ENCODE measurements around the gene ZNF90. TPM values are rescaled to one million over a fixed set of nuclear protein-coding genes. Genes with fewer than 3 reads are reported as not detected.

The ZNF90 gene
- 7.6 TPM for total RNA-seq
- long read RNA-seq = 0 reads

- peak; percentile 94 for ATAC-seq
- H3K27ac ChIP-seq = peak within 1 kb of the TSS; percentile 27
Observed at GRCh38 chr19:20077791-20078463, at the start of gene ZNF90. Gene ZNF90 (plus strand): TSS chr19:20078000. CDS start chr19:20078133, 133 bp downstream.

DNA sequence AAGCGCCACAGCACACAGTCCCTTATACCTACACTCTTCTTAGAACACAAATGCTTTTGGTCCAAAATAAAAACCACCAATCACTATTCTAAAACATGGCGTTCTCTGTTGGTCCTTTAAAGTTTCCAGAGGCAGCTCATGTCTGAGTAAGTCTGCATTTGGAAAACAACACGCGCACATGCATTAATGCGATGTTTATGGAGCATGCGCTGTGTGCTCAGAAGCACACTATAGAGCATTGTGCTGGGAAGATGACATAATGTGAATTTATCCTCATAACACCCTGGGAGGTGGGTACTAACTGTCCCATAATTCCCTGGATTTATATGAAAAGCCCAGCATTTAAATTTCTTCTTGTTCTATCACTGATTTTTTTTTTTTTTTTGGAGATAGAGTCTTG is 49.2 kb upstream of the ZNF90 start:
- H3K27ac ChIP-seq = no peak overlapping the region
- TF ChIP-seq, protein P1, sequence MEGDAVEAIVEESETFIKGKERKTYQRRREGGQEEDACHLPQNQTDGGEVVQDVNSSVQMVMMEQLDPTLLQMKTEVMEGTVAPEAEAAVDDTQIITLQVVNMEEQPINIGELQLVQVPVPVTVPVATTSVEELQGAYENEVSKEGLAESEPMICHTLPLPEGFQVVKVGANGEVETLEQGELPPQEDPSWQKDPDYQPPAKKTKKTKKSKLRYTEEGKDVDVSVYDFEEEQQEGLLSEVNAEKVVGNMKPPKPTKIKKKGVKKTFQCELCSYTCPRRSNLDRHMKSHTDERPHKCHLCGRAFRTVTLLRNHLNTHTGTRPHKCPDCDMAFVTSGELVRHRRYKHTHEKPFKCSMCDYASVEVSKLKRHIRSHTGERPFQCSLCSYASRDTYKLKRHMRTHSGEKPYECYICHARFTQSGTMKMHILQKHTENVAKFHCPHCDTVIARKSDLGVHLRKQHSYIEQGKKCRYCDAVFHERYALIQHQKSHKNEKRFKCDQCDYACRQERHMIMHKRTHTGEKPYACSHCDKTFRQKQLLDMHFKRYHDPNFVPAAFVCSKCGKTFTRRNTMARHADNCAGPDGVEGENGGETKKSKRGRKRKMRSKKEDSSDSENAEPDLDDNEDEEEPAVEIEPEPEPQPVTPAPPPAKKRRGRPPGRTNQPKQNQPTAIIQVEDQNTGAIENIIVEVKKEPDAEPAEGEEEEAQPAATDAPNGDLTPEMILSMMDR (IDR thresholded peaks at IDR 0.05) = no peak
- DNase-seq (no peak), ATAC-seq (no peak)
- H3K4me1 ChIP-seq = no peaks in the 10 kb centered on the region
- H3K36me3 ChIP-seq = peaks cover 6% of the 10 kb centered on the region
- H3K4me3 ChIP-seq = no peak overlapping the region
- intact Hi-C loops (cut with DNase I) = no loop called here
- no peaks in the 10 kb centered on the region for H3K27me3 ChIP-seq
- H3K9me3 ChIP-seq = no peaks in the 10 kb centered on the region

More at GRCh38 chr19:20077791-20078463, at the start of gene ZNF90:
- no peaks in the 10 kb centered on the region for H3K4me1 ChIP-seq
- no peaks in the 10 kb centered on the region for H3K27me3 ChIP-seq
- H3K4me3 ChIP-seq = peak within 1 kb of the TSS; percentile 56
- no peaks in the 10 kb centered on the region for H3K9me3 ChIP-seq
- intact Hi-C loops (cut with DNase I) = no loop called here
- TF ChIP-seq, protein P1 (IDR thresholded peaks at IDR 0.05) = no peak
- no peaks in the 10 kb centered on the region for H3K36me3 ChIP-seq
- DNase-seq = peak; percentile 89

DNA sequence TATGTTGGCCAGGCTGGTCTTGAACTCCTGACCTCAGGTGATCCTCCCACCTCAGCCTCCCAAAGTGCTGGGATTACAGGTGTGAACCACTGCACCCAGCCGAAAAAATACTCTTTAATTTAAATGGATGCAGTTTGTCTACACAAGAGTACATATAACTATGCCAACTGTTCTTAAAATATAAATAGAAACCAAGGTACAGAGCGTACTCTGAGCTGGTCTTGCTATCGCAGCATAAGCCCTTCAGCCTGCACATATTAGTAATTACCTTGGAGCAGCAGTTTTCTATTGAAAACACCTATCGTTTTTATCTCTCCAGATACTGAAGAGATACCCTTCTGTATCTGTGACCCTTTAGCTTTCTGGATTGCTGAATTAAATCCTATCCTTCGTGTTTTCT is 41.9 kb upstream of the ZNF90 start:
- Histone ChIP-seq H3K4me1 (peaks cover 5% of the 10 kb centered on the region), H3K36me3 (no peaks in the 10 kb centered on the region), H3K4me3 (no peak overlapping the region), H3K27ac (no peak overlapping the region), H3K27me3 (no peaks in the 10 kb centered on the region), H3K9me3 (no peaks in the 10 kb centered on the region)
- intact Hi-C loops (cut with DNase I) = no loop called here
- TF ChIP-seq, protein P1 (IDR thresholded peaks at IDR 0.05) = no peak
- no peak for ATAC-seq
- no peak for DNase-seq

DNA sequence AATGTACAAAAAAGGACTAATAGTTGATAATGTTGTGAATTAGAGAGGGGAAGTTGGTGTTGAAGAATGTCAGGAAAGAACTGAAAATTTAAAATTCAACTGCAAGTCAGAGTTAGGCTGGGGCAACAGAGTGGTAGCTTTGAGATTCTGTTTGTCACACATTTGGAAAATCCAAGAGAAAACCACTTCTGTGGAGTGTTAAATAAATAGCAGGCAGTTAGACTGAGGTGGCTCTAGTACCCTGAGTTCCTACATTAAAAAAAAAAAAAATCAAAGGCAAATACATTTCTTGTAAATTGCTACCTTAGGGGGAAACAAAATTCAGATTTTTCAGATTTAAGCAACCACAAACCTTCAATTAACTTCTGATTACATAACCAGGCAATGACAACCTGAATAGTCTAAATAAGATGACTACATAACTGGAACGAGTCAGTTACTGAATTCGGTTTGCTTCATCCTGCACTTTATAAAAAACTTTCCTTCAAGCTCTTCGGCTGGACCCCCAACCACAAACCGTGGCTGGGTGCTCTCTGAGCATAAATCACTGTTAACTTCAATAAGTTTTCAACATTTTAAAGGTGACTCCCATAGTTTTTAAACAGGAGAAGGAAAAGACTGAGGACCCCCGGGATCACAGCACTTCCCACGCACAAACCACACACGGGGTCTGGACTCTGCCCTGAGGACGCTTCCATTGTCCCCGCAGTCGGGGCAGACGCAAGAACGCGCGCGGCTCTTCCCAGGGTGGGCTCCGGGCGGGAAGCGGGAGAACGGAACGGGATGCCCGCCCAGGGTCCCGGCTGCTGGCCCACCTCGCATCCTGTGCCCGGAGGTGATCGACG is 39.2 kb upstream of the ZNF90 start:
- DNase-seq (no peak), ATAC-seq (no peak)
- intact Hi-C loops (cut with DNase I) = no loop called here
- TF ChIP-seq, protein P1 (IDR thresholded peaks at IDR 0.05) = no peak
- H3K4me3 ChIP-seq = peak overlapping the region; percentile 95
- H3K4me1 ChIP-seq = peaks cover 5% of the 10 kb centered on the region
- H3K36me3 ChIP-seq = no peaks in the 10 kb centered on the region
- H3K9me3 ChIP-seq = no peaks in the 10 kb centered on the region
- H3K27ac ChIP-seq = peak overlapping the region; percentile 87
- H3K27me3 ChIP-seq = no peaks in the 10 kb centered on the region

DNA sequence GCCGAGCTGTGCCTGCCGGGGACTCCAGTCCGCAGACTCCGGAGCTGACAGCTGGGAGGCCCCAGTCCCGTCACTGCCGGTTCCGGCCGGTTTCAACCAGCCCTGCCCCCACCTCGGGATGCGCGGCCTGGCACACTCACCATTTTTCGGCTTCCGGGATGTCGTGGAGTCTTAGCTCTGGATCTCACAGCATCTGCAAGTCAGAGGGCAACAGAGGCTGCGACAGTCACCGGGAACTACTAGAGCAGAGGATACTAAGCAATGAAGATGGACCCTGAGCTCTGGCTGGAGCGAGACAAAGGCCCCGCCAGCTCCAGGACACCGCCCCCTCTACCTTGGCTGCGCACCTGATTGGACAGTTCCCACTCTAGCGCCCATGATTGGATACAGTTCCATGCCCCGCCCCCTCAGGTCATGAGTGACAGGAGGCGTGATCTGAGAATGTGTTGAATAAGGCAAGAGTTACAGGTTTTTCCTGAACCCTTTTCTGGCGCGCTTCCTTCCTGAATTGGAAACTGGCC is 38.5 kb upstream of the ZNF90 start, which contains the start of gene ZNF682:
Gene ZNF682 (minus strand): TSS at position 303 of the 521 bp plus-strand sequence. CDS start 160 bp downstream, at position 143.
- H3K36me3 ChIP-seq = no peaks in the 10 kb centered on the region
- TF ChIP-seq, protein P1 (IDR thresholded peaks at IDR 0.05) = no peak
- DNase-seq = peak; percentile 95
- H3K27me3 ChIP-seq = no peaks in the 10 kb centered on the region
- peak within 1 kb of the TSS; percentile 95 for H3K4me3 ChIP-seq
- no peaks in the 10 kb centered on the region for H3K9me3 ChIP-seq
- peaks cover 5% of the 10 kb centered on the region for H3K4me1 ChIP-seq
- ATAC-seq = peak; percentile 100
- intact Hi-C loops (cut with DNase I) = no loop called here
- H3K27ac ChIP-seq = peak within 1 kb of the TSS; percentile 87

Data from upper lobe of right lung (tissue), 1 donor.